HG03565 (cell line): Measurements from ENCODE around the gene PACS2.
"Not testable (repeated sequence)": the region's sequence is repeated elsewhere in the genome, so short reads cannot be mapped to it uniquely, and the experiment has no call there.

Experiments
- ATAC-seq: cut with Tn5 transposase; IDR thresholded peaks from one replicate; pipeline ENCODE4 v1.9.1; 2021; ENCODE audit warnings: mild to moderate bottlenecking, moderate library complexity; ENCODE audit not compliant: unreplicated experiment

Gene PACS2

GRCh38 chr14:105329411-105330150, 15.0 kb downstream of the PACS2 start:
- no peak for ATAC-seq

DNA sequence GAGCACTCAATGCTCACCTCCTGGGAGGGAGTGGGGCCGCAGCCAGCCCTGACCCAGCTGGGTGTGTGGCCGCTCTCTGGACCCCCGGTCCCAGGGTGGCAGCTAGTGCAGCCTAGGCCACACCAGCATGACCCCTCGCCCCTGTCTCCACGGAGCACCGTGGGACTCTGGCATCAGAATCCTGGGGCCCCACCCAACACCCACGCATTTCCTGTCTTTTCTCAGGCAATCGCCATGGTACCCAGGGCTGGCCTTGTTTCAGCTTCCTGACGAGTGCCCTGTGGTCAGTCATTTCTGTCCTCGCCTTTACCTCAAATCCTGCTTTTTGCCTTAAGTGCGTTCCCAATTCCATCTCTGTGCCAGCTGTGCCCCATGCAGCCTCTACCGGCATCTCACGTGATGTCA, 15.9 kb downstream of the PACS2 start:
- no peak for ATAC-seq

DNA sequence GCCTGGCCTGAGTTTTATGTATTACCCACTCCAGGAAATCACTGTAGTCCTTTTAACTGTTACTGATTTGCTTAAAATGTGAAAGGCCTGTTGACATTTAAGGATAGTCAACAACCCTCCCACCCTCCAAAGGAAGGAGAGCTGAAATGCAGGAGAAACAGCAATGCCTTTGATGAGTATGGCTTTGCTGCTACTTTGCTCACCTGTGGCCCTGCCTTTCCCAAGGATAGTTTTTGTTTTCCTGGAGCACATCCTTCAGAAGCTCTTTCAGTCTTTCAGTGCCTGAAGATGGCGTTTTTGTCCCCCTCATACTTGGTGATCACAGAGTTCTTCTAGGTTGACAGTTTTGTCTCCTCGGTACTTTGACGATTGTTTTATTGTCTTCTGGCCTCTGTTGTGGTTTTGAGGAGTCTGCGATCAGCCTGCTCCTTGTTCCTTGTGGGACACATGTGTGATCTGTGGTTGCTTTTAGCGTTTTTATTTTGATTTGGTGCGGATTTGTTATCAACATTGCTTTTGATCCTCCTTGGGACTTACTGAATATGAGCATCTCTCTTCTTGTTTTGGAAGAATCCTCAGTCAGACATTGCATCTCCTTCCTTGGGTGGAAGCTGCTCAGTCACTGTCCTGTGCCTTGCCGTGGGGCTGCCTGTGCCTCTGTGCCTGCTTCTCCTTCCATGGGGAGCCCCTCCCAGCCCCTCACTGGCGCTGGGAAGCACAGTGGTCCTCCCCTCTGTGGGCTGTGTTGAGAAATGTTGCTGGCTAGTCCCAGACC, 17.2 kb downstream of the PACS2 start:
- ATAC-seq = no peak

GRCh38 chr14:105332350-105332874, 17.9 kb downstream of the PACS2 start:
- no peak for ATAC-seq

GRCh38 chr14:105333020-105333490, 18.5 kb downstream of the PACS2 start:
- no peak for ATAC-seq

DNA sequence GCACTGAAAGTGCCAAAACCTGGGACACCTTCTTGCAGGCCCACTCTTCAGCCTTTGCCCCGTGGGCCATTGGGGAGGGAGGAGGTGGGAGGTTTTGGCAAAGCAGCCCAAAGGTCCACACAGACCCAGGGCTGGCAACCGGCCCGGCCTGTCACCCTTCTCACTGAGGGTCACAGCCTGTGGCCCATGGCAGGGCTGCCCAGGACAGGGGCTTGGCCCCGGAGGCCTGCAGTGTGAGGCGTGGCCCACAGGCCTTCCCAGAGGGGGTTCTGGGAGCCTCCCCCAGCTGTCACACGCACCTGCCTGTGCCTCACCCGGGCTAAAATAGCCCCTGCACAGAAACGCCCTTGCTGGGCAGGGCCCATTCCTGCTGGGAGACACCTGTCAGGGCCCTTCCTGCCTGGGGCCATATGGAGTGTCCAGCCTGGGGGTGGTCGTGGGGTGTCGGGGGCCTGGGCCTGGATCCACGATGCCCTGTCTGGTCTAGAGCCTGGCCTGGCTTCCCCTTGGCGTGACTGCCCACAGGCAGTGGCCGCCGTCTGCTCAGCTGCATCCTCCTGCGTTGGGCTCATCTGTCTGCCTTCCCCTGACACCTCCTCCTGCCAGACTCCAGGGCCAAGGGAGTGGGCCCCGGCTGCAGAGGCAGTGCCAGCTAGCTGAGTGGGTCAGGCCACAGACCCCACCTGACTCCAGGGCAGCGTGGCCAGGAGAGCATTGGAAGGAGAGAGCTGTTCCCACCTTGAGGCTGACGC, 19.2 kb downstream of the PACS2 start:
- no peak for ATAC-seq

GRCh38 chr14:105334383-105335230, 20.1 kb downstream of the PACS2 start:
- ATAC-seq = no peak

DNA sequence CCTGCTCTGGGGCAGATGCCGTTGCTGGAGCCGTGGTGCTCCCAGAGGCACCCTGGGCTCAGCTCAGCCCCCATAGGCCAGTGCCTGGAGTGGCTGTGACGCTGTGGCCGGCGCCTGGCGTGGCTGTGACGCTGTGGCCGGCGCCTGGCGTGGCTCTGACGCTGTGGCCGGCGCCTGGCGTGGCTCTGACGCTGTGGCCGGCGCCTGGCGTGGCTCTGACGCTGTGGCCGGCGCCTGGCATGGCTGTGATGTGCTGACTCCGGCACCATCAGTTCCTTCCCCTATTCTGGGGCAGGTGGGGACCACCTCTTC, 20.6 kb downstream of the PACS2 start:
- ATAC-seq = not testable (repeated sequence)

GRCh38 chr14:105335735-105336476, 21.4 kb downstream of the PACS2 start:
- no peak for ATAC-seq

GRCh38 chr14:105336477-105337287, 22.1 kb downstream of the PACS2 start:
- ATAC-seq = no peak

DNA sequence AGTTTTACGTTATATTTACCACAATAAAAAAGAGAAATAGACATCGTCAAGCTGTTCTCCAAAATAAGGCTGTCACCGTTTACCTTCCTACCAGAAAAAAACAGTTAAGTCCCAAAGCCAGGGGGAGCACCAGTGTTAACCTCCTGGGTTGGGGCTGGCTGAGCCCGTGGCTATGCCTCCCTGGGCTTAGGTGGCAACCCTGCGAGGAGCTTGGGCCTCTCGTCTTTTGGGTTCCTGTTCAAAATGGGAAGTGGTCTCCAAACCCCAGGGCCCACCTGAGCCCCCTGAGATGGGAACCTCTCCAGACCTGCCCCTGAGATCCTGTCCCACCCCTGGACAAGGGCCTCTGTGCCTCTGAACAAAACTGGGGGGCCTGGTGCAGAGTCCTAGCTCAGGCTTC, 22.9 kb downstream of the PACS2 start:
- no peak for ATAC-seq

- no peak for ATAC-seq
Observed at GRCh38 chr14:105337966-105338741, 23.6 kb downstream of the PACS2 start.

DNA sequence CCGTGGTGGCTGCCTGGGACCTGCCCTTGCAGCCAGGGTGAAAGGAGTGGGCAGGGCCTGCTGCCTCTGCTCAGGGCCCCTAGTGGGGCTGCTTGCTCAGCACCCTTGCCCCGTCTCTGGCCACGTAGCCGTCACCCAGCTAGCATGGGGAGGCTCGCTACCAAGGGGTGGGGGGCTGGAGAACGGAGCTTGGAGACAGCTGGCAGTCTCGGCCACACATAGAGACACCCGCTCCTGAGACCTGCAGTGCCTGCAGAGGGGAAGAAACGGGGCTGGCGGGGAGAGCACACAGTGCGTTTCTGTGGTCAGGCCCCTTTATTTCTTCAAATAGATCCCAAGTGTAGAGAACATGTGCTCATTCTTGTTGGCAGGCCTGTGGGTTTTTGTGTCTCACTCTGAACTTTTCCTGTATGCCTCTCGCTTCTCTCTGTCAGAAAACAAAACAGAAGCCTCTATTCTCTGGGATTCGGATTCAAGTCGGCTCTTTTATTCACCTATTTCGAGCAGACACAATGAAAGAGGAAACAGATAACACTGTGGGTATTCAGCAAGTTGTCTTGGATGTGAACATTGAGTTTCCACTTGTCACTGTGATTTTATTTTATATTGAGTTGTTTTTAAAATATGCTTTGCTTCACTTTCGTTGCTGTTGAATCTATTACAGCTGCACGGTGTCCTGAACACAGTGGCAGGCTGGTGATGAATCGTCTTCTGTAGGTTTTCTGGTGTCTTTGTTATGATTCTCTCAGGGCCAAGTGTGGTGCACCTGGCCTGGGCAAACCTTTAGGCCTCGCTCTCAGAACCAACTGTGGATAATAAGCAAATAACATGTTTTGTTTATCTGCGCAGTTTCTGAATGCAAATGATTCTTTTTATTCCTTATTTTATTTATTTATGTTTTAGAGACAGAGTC, 26.5 kb downstream of the PACS2 start:
- ATAC-seq = no peak

DNA sequence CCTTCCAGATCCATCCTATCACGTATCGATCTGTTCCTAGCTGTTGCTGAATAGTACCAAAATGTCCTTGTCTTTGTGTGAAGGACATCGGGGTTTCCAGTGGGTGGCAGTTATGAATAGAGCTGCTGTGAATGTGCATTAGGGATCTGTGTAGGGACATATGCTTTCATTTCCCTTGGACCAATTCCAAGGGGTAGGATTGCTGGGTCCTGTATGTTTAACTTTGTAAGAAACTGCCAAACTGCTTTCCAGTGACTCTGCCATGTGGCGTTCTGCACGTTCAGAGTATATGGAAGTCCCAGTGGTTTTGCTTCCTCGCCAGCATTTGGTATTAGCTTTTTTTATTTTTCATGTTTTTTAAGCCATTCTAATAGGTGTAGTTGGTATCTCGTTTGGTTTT, 28.6 kb downstream of the PACS2 start:
- no peak for ATAC-seq

DNA sequence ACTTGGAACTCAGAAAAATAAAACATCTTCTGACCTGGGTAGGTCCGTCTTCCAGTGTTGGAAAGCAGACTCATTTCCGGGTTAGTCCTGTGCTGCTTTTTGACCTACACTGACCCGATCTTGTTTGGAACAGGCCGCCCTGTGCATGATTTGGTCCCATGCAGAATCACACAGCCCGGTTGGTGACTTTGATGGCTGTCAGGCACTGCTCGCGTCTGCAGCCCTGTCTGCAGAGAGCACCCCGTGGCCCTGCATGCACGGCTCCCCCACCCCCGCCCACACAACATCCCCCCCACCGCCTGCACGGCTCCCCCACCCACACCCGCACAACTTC, 31.6 kb downstream of the PACS2 start:
- ATAC-seq = no peak

DNA sequence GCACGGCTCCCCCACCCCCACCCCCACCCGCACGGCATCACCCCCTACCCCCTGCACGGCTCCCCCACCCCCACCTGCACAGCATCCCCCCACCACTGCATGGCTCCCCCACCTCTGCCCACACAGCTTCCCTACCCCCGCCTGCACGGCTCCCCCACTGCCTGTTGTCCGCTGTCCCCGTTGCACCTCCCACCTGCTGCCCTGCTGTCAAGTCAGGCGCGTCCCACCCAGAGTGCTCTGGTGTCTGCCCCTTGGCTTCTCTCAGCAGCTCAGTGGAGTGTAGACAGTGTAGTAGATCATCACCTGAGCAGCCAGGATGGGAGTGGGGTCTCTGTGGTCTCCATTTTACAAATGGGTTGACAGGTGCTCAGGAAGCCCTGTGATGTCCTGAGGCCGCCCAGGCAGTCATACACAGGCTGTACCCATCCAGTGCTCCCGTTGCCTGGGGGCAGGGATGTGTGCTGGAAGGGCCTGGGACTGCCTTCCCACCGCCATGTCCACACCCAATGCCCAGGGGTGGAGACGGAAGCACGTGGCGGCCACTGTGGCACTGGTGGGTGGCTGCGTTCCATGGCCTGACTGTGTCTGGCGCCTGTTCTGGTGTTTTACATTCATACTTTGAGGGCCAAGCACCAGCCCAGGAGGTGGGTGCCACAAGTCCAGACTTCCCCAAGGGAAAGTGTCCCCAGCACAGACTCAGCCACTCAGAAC, 32.5 kb downstream of the PACS2 start:
- ATAC-seq = no peak

GRCh38 chr14:105347587-105347968, 33.0 kb downstream of the PACS2 start:
- ATAC-seq = no peak
